Large intestine (tissue), 3 donors: ENCODE results near the gene RNF213. TPM values are rescaled to one million over a fixed set of nuclear protein-coding genes. Genes with fewer than 3 reads are reported as not detected.
"Not testable (repeated sequence)": the region's sequence is repeated elsewhere in the genome, so short reads cannot be mapped to it uniquely, and the experiment has no call there.

Source experiments
- DNase-seq, 2 donors: peaks; one replicate each; pipeline versions ENCODE4 v3.0.0 to v3.0.0-alpha.2; 2013
- H3K27ac ChIP-seq: one replicate; pipeline ENCODE4 v1.5.1; 2013; ENCODE audit warnings: low read length
- H3K27me3 ChIP-seq: 2 replicates; pipeline ENCODE4 v1.6.1; 2013; ENCODE audit warnings: low read length; ENCODE audit not compliant: control insufficient read depth, insufficient read depth
- H3K36me3 ChIP-seq: 2 replicates; pipeline ENCODE4 v1.6.1; 2013; ENCODE audit warnings: low read length; ENCODE audit not compliant: control insufficient read depth, insufficient read depth
- H3K4me1 ChIP-seq: one replicate; pipeline ENCODE4 v1.6.1; 2013; ENCODE audit warnings: low read length; ENCODE audit not compliant: control insufficient read depth, insufficient read depth
- H3K4me3 ChIP-seq: one replicate; pipeline ENCODE4 v1.5.1; 2013; ENCODE audit warnings: low read length
- H3K9me3 ChIP-seq: one replicate; pipeline ENCODE4 v1.6.1; 2013; ENCODE audit warnings: mild to moderate bottlenecking, low read depth, low read length, moderate library complexity; ENCODE audit not compliant: control insufficient read depth
- WGBS: methylation state at CpG from one replicate; pipeline ENCODE4 v1.1.5; 2013; ENCODE audit warnings: low lambda C conversion rate; ENCODE audit not compliant: insufficient coverage; 5-methylcytosine and 5-hydroxymethylcytosine counted together
- polyA plus RNA-seq: library from polyadenylated mRNA; unstranded; fragments of 120-200 nt; gene quantifications from one replicate; pipeline ENCODE4 v1.2.1, GENCODE V29; 2013

The RNF213 gene
- polyA plus RNA-seq, 1 donor = 103 TPM

DNA sequence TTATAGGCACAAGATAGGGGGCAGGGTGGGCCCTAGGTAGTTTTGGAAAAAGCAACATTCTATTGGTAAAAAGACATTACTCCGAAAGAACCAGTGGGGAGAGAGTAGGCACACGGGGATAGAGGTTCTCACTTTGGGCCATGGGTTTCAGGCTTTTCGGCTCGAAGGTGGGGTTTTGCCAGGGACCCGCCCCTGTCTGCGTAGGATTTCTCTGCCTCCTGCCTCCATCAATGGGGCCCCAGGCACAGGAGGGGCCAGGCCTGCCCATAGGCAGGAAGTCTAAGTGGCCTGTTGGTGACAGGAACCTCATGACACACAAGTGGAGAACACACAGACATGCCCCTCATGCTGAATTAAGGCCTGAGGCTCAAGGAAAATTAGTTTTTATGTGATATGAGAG lies 57.5 kb downstream of the RNF213 start:
- DNase-seq = no peak
- H3K9me3 ChIP-seq = peaks cover 6% of the 10 kb centered on the region
- H3K4me1 ChIP-seq = no peaks in the 10 kb centered on the region
- no CpG with 5 or more reads among the region's 6 CpGs for WGBS
- no peaks in the 10 kb centered on the region for H3K27me3 ChIP-seq
- no peak overlapping the region for H3K27ac ChIP-seq
- H3K4me3 ChIP-seq = no peak overlapping the region
- H3K36me3 ChIP-seq = peaks cover 57% of the 10 kb centered on the region

DNA sequence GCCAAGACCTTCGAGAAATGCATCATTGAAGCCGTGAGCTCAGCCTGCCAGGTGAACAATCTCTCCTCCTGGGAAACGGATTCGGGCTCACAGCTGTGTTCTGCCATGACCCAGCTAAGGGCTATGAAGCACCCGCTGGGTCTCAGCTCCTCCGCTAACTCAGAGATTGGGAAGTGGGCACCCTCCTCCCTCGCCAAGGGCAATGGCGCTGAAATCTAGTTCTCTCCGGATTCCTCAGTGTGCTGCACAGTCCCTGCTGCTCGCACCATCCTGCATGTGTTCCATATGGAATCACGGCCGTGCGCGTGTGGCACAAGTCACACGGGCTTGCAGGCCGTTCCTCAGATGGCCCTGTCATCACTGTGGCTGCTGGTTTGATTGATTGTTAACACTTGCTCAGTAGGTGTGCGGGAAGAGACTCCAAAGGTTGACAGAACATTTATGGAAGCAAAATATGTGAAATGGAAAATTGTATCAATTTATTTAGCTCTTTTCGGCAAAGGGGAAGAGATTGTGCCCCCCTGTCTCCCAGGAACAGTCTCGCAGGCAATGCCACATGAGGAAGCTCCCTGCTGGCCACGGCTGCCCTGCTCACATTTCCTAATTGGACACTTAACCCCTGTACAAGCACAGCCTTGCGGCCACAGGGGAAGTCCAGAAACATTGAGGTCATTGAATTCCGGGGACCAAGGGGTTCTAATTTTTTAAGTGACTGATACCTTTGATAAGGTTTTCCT lies 58.8 kb downstream of the RNF213 start:
- no peak overlapping the region for H3K4me3 ChIP-seq
- 100% methylated on average over 1 of the region's 22 CpGs for WGBS
- H3K36me3 ChIP-seq = peaks cover 57% of the 10 kb centered on the region
- no peak overlapping the region for H3K27ac ChIP-seq
- H3K9me3 ChIP-seq = peaks cover 6% of the 10 kb centered on the region
- no peaks in the 10 kb centered on the region for H3K27me3 ChIP-seq
- no peaks in the 10 kb centered on the region for H3K4me1 ChIP-seq
- no peak for DNase-seq

DNA sequence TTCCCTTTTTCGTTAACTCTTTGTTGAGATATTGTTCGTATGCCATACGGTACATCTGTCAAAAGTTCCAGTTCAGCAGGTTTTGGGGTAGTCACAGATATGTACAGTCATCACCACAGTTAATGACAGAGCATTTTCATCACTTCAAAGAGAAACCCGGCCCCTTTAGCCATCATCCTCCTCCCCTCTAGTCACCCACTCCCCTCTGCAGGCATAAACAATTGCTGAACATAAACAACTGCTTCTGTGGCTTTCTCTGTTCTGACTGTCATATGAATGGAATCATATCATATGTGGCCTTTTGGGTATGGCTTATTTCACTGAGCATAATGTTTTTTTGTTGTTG lies 59.3 kb downstream of the RNF213 start:
- H3K27ac ChIP-seq = no peak overlapping the region
- H3K36me3 ChIP-seq = peaks cover 59% of the 10 kb centered on the region
- no peak overlapping the region for H3K4me3 ChIP-seq
- no peaks in the 10 kb centered on the region for H3K4me1 ChIP-seq
- no peak for DNase-seq
- peaks cover 6% of the 10 kb centered on the region for H3K9me3 ChIP-seq
- no peaks in the 10 kb centered on the region for H3K27me3 ChIP-seq
- WGBS = 100% methylated on average over 2 of the region's 4 CpGs

DNA sequence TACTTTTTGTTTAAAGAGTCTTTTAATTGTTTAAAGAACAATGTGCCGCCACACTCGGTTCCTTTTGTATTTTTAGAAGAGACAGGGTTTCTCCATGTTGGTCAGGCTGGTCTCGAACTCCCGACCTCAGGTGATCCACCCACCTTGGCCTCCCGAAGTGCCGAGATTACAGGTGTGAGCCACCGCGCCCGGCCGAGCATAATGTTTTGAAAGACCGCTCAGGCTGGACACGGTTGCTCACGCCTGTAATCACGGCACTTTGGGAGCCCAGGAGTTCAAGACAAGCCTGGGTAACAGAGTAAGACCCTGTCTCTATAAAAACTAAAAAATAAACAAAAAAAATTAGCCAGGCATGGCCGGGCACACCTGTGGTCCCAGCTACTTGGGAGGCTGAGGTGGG lies 59.8 kb downstream of the RNF213 start:
- DNase-seq = no peak
- Histone ChIP-seq H3K27ac (no peak overlapping the region), H3K4me1 (no peaks in the 10 kb centered on the region), H3K4me3 (no peak overlapping the region), H3K36me3 (peaks cover 64% of the 10 kb centered on the region), H3K9me3 (peaks cover 5% of the 10 kb centered on the region), H3K27me3 (no peaks in the 10 kb centered on the region)
- 100% methylated on average over 5 of the region's 15 CpGs for WGBS

DNA sequence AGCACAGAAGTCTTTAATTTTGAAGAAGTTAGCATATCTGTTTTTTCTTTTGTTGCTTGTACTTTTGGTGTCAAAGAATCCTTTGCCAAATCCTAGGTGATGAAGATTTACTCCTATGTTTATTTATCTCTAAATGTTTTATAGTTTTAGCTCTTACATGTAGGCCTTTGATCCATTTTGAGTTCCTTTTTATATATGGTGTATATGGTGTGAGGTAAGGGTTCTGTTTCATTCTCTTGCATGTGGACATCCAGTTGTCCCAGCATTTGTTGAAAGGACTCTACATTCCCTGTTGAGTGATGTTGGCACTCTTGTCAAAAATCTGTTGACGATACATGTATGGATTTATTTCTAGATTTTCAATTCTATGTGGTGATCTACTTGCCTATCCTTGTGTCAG lies 62.2 kb downstream of the RNF213 start:
- Histone ChIP-seq H3K36me3 (peaks cover 67% of the 10 kb centered on the region), H3K4me3 (no peak overlapping the region), H3K27me3 (no peaks in the 10 kb centered on the region), H3K4me1 (no peaks in the 10 kb centered on the region), H3K27ac (no peak overlapping the region), H3K9me3 (peaks cover 3% of the 10 kb centered on the region)
- no CpG with 5 or more reads among the region's 1 CpG for WGBS
- DNase-seq = no peak

DNA sequence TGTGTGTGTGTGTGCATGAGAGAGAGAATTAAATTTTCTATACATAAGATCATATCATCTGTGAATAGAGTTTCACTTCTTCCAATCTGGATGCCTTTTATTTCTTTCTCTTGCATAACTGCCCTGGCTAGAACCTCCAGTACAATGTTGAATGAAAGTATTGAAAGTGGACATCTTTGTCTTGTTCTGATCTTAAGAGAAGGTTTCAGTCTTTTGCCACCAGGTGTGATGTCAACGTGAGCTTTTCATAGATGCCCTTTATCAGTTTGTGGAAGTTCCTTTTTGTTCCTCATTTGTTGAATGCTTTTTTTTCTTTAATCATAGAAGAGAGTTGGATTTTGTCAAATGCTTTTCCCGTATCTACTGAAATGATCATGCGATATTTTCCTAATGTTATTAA lies 63.3 kb downstream of the RNF213 start:
- Histone ChIP-seq H3K9me3 (peaks cover 3% of the 10 kb centered on the region), H3K4me1 (no peaks in the 10 kb centered on the region), H3K27ac (no peak overlapping the region), H3K27me3 (no peaks in the 10 kb centered on the region), H3K4me3 (no peak overlapping the region), H3K36me3 (peaks cover 71% of the 10 kb centered on the region)
- WGBS = 100% methylated on average over 1 of the region's 3 CpGs
- DNase-seq = no peak

DNA sequence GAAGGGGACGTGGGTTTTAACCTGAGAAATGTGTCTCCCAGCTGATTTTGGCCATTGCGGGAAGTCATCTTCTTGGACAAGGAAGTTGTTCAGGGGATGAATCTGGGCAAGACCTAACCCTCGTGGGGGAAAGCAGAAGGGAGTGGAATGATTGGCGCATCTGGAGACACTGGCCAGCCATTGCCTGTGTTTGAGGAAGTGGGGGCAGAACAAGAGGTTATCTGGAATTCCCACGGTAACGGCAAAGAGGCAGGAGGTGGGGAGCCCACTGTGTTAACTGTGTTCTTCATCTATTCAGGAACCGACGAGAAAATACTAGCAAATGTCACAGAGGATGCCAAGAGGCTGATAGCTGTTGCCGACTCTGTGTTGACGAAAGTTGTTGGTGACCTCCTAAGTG lies 66.9 kb downstream of the RNF213 start:
- H3K9me3 ChIP-seq = no peaks in the 10 kb centered on the region
- H3K27ac ChIP-seq = no peak overlapping the region
- no peak for DNase-seq
- H3K4me1 ChIP-seq = peaks cover 11% of the 10 kb centered on the region
- no peaks in the 10 kb centered on the region for H3K27me3 ChIP-seq
- H3K36me3 ChIP-seq = peaks cover 72% of the 10 kb centered on the region
- WGBS = 80% methylated on average over 2 of the region's 10 CpGs
- H3K4me3 ChIP-seq = no peak overlapping the region

DNA sequence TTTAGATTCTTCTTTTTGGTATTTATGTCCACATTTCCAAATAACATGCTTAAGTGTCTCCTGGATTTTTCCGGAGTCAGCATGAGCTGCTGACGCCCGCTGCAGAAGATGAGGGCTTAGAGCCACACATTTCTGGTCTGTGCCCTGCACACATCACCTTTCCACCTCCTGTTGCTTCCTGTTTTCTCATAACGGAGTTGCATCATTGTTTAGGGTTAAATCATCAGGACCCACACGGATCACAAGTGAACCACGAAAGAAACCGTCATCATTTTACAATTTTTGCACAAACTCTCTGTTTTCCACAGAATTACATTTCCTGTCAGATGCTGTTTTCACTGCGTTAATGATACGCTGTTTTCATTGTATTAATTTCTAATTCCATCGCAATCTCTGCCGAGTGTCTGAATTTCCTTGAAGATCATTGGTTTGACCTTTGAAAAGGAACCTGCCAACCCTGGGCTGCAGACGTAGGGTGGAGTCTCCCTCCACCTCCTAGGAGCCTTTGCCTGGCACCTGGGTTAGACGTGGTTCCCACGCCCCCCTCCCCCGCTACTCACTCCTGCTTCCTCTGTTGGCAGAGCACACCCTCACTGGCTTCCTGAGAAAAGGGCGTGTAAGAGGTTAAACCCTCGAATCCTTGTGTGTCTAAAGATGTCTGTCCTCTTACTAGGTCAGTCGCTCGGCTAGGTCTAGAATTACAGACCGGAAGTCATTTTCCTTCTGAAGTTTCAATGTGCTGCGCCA lies 68.2 kb downstream of the RNF213 start:
- no peak for DNase-seq
- Histone ChIP-seq H3K4me3 (no peak overlapping the region), H3K27me3 (no peaks in the 10 kb centered on the region), H3K4me1 (peaks cover 11% of the 10 kb centered on the region), H3K9me3 (no peaks in the 10 kb centered on the region), H3K36me3 (peaks cover 72% of the 10 kb centered on the region), H3K27ac (no peak overlapping the region)
- WGBS = 85% methylated on average over 7 of the region's 21 CpGs

DNA sequence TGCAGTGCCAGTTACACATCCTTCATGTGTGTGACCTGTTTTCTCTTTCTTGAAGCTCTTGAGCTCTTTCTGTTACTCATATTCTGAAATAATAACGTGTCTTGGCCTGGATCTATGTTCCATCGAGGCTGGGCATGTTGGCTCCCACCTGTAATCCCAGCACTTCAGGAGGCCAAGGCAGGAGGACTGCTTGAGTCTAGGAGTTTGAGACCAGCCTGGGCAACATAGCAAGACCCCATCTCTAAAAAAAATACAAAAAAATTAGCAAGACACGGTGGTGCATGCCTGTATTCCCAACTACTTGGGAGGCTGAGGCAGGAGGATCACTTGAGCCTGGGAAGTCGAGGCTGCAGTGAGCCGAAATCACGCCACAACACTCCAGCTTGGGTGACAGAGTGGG lies 68.8 kb downstream of the RNF213 start:
- peaks cover 78% of the 10 kb centered on the region for H3K36me3 ChIP-seq
- not testable (repeated sequence) for DNase-seq
- WGBS = no CpG with 5 or more reads among the region's 6 CpGs

DNA sequence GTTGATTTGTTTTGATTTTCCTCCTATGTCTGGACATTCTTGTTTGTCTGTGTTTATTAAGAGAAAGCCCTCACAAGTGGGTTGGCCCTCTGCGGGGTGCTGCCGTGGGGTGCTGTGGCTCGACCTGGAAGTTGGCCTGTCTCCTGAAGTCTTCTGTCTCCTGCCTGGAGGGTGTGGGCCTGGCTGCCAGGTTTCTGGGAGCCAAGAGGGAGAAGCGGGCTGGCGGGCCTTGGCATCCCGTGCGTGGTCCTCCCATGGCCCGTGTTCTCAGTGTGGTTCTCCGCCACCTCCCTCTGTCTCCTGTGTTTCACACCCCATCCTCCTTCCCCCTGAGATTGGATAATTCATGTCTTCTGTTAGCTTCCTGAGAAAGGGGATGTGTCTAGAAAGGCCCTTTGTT lies 69.6 kb downstream of the RNF213 start:
- DNase-seq = no peak
- peaks cover 11% of the 10 kb centered on the region for H3K4me1 ChIP-seq
- H3K4me3 ChIP-seq = no peak overlapping the region
- H3K27ac ChIP-seq = no peak overlapping the region
- peaks cover 77% of the 10 kb centered on the region for H3K36me3 ChIP-seq
- no CpG with 5 or more reads among the region's 9 CpGs for WGBS
- H3K27me3 ChIP-seq = no peaks in the 10 kb centered on the region
- H3K9me3 ChIP-seq = no peaks in the 10 kb centered on the region

More for the DNA sequence above, 68.8 kb downstream of the RNF213 start:
- H3K9me3 ChIP-seq, H3K27ac ChIP-seq, H3K4me3 ChIP-seq, H3K27me3 ChIP-seq: not testable (repeated sequence)
- peaks cover 11% of the 10 kb centered on the region for H3K4me1 ChIP-seq
